NCI-H226 (cell line): Measurements from ENCODE around the gene RGS8.

ENCODE experiments used
- DNase-seq: peaks from one replicate; pipeline ENCODE4 v3.0.0-alpha.2; 2015

Gene RGS8, protein sequence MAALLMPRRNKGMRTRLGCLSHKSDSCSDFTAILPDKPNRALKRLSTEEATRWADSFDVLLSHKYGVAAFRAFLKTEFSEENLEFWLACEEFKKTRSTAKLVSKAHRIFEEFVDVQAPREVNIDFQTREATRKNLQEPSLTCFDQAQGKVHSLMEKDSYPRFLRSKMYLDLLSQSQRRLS

GRCh38 chr1:182684116-182684828, at the start of gene RGS8:
RGS8 (minus strand) TSS chr1:182684587; CDS start chr1:182669649, 14,938 bp downstream.
- DNase-seq: no peak

DNA sequence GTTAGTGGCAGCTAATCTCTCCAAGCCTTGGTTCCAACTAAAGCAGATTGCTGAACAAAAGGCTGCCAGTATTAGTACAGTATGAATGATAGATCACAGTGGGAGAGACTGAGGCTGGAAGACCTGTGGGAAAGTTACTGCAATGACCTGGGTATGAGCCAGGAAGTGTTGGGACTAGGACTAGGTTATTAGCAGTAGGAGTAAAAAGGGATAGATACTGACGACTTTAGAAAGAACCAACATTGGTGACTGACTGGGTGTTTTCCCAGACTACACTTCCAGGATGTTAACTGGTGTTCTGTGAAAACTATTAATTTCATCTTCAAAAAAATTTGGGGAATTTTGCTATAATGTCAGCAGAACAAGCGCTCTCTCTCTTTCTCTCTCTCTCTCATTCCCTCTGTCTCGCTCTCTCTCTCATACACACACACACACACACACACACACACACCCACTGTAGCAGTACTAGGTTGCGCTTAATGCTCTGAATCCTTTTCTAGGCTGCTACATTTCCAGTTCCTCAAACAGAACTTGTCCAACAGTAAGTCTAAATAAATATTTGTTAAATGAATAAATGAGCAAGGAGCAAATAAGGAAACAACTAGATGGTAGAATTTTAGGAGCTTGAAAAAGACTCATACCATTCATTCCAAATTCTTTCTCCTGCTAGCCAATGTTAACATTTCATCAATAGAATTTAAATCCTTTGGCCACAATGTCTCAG, 47.6 kb upstream of the RGS8 start:
- DNase-seq: no peak

GRCh38 chr1:182726912-182727311, 42.5 kb upstream of the RGS8 start:
- peak; percentile 9 for DNase-seq

- no peak for DNase-seq
Measured at GRCh38 chr1:182725259-182726255, 41.2 kb upstream of the RGS8 start.

GRCh38 chr1:182724215-182724614, 39.8 kb upstream of the RGS8 start:
- DNase-seq: no peak

DNA sequence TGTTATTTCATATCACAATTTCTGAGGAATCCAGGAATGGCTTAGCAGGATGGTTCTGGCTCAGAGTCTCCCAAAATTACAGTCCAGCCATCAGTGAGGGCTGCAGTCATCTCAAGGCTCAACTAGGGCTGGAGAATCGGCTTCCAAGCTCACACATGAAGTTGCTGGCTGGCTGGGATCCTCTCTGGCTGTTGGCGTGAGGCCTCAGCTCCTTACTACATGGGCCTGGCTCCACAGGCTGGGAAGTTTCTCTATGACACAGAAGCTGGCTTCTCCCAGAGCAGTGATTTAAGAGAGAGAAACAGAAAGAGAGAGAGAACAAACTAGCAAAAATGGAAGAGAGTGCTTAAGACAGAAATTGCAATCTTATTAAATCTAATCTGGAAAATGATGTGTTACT, 38.8 kb upstream of the RGS8 start:
- DNase-seq: no peak

- DNase-seq: no peak
Measured at GRCh38 chr1:182721525-182721924, 37.1 kb upstream of the RGS8 start.

GRCh38 chr1:182720463-182720862, 36.1 kb upstream of the RGS8 start:
- DNase-seq: no peak

- DNase-seq: no peak
Measured at GRCh38 chr1:182719553-182719952, 35.2 kb upstream of the RGS8 start.

DNA sequence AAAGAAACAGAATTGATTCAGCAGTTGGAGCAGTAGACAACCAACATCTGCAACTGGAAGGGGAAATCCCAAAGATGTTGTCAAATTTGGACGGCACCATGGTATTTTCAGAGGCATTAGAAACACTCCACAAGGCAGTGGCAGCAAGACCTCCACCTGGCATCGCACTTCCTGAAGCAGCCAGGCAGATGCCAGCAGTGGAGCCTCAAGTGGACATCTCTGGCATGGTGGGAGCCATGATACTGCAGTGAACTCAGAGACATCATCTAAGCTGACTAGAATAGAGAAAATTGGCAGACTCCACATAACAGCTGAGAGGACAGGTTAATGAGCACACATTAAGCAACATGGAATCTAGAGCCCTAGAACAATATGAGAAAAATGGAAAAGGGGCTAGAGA, 33.9 kb upstream of the RGS8 start:
- no peak for DNase-seq

- no peak for DNase-seq
Measured at GRCh38 chr1:182716740-182717720, 32.6 kb upstream of the RGS8 start.

DNA sequence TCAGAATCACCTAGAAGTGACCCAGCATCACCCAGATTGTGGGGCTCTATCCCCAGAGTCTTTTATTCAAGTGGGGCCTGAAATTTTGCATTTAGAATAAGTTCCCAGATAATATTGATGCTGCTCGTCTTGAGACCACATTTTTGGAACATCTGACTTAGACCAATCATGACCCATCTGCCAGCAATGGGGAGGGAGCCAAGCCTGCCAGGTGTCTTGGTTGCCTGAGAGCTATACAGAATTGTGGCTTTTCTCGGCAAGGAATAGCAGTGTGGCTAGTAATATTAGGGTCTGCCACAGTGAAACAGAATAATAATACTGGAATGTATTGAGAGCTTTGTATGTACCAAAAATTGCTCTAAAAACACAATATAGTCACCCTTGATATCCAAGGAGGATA, 31.1 kb upstream of the RGS8 start:
- DNase-seq: no peak

DNA sequence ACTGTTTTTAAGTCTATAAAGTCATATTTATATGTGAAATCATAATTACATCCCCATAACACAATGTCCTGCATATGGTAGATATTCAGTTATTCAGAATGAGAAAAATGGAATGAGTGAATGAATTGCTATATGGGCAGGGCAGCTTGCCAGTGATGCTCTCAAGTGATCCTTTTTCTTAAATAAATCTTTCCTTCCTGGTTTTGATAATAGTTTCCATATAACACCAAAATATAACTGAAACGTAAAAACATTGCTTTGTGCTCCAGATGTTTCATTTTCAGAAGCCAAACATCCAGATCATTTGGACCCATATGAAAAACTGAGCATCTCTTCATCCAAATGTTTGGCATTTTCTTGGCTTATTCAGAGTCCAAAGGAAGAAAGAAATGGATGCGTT, 30.2 kb upstream of the RGS8 start:
- DNase-seq: no peak

DNA sequence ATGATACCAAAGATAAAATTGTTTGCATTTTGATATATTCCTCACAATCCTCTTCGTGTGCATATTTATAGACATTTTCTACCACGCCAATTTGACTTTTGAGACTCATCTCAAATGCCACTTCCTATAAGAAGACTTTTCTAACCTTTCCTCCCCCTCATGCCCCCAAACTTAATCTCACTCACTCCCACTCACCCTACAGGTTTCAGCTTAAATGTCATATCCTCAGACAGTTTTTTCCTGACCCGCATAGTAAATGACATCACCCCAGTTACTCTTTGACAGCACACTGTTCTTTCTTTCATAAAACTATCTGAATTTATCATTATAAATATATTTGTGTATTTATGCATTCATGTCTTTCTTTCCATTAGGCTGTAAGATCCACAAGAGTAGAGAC, 29.6 kb upstream of the RGS8 start:
- DNase-seq: no peak

DNA sequence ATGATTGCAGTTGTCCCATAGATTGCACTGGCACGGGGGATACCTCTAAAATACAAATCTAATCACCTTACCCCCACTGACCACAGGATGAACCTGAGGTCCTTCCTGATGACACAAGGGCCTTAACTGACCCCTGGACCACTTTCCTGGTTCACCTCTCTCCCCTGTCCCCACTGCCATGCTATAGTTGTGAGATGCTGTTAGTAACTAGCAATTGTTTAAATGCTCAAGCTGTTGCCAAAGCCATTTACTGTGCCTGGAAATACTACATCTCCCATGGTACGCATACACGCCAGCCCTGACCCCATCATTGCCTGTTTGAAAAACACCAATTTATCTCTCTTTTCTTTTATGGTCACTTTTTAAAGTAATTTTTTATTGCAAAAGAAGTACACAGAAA, 29.1 kb upstream of the RGS8 start:
- no peak for DNase-seq

GRCh38 chr1:182709855-182710254, 25.5 kb upstream of the RGS8 start:
- no peak for DNase-seq

DNA sequence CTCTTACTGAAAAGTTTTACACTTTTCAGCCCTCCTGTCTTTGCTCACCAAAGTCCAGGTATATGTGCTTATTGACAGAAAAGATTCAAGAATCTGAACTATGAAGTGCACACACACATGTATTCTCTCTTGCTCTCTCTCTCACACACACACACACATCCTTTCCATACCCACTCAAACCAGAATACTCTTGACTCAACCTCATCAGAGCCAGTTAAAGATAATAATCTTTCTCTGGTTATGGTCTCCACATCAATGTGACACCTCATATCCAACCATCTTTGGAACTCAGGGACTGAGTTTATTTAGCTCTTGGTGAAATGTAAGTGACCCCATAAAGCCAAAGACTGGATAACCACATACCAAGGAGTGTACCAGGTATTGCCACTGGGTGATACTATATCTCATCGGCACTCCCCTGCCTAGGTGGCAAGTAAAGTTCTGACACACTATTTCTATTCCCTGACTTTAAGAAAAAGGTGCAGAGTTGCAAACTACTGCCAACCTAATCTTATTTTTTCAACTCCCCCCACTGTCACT, 24.9 kb upstream of the RGS8 start:
- DNase-seq: no peak

DNA sequence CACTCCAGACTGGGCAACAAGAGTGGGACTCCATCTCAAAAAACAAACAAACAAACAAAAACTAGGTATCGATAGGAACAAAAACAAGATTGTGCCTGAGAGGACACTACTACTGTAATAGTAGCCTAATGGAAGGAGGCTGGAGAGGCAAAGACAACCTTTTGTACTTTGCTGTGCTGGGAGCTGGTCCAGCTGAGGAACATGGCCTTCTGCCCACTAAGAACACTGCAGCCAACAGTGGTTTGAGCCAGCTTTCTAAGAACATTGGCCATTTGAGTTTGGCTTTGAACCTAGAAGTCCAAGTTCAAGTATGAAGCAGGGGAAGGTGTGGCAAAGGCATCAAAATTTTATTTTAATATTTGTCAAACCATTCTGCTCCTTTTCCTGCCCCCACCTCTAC, 22.7 kb upstream of the RGS8 start:
- DNase-seq: no peak

- no peak for DNase-seq
Measured at GRCh38 chr1:182704677-182705076, 20.3 kb upstream of the RGS8 start.

- DNase-seq: no peak
Measured at GRCh38 chr1:182703539-182703938, 19.2 kb upstream of the RGS8 start.

GRCh38 chr1:182702826-182703524, 18.6 kb upstream of the RGS8 start:
- no peak for DNase-seq
